Sigmoid colon (tissue), 7 donors: ENCODE data around the gene MYO1G. TPM values are rescaled to one million over a fixed set of nuclear protein-coding genes. Genes with fewer than 3 reads are reported as not detected.
A peak's percentile ranks its signal among the peaks of the same experiment; 100 is the strongest.
"Not testable (repeated sequence)": the region's sequence is repeated elsewhere in the genome, so short reads cannot be mapped to it uniquely, and the experiment has no call there.

ENCODE experiments used
- DNase-seq: peaks from one replicate; pipeline ENCODE4 v3.0.0-alpha.2; 2019
- H3K27ac ChIP-seq, 4 donors: fragments of 200-600 bp; sonication (generic); one replicate each; pipeline ENCODE4 v1.5.1; 2016 to 2019; ENCODE audit warnings: mild to moderate bottlenecking in 1 of 4
- H3K27me3 ChIP-seq, 3 donors: fragments of 200-600 bp; sonication (generic); one replicate each; pipeline ENCODE4 v1.5.1; 2019; ENCODE audit warnings: mild to moderate bottlenecking in 1 of 3
- H3K36me3 ChIP-seq, 4 donors: fragments of 200-600 bp; sonication (generic); one replicate each; pipeline ENCODE4 v1.5.1; 2016 to 2019
- H3K4me1 ChIP-seq, 4 donors: fragments of 200-600 bp; sonication (generic); one replicate each; pipeline ENCODE4 v1.5.1; 2017 to 2019
- H3K4me3 ChIP-seq, 4 donors: fragments of 200-600 bp; sonication (generic); one replicate each; pipeline ENCODE4 v1.5.1; 2017 to 2019; ENCODE audit warnings: mild to moderate bottlenecking in 2 of 4, moderate library complexity in 1 of 4
- H3K9me3 ChIP-seq, 4 donors: fragments of 200-600 bp in 3 of 4; sonication (generic) in 3 of 4; one replicate each; pipeline versions ENCODE4 v1.5.1 to v1.6.1; 2013 to 2019
- EP300 ChIP-seq, 4 donors: sonication (generic); formaldehyde crosslinking; IDR thresholded peaks; one replicate each; pipeline ENCODE4 v1.6.1; 2017; ENCODE audit warnings: antibody characterized with exemption in 4 of 4
- POLR2A ChIP-seq, 2 donors: fragments of 450-650 bp; IDR thresholded peaks; one replicate each; pipeline ENCODE4 v1.6.1; 2016; ENCODE audit warnings: antibody characterized with exemption in 2 of 2, mild to moderate bottlenecking in 2 of 2, moderate library complexity in 2 of 2
- POLR2AphosphoS5 ChIP-seq, 4 donors: sonication (generic); formaldehyde crosslinking; IDR thresholded peaks; one replicate each; pipeline ENCODE4 v1.6.1; 2017; ENCODE audit warnings: antibody characterized with exemption in 4 of 4
- WGBS, 2 donors: extraction: QIAGEN DNeasy Blood & Tissue Kit; methylation state at CpG; one replicate each; pipeline ENCODE4 v1.1.7; 2013; 5-methylcytosine and 5-hydroxymethylcytosine counted together
- intact Hi-C: fragments of 100-400 bp; cut with DNase I; formaldehyde crosslinking; loops from one replicate; pipeline ENCODE4 v1.15.1; 2023
- polyA plus RNA-seq, 3 donors: library from polyadenylated mRNA; stranded (reverse); fragments of 200-250 nt; gene quantifications; one replicate each; pipeline ENCODE4 v1.2.3, GENCODE V29; 2013
- total RNA-seq, 4 donors: library from RNA; depleted of rRNA; stranded (reverse); fragments of >200 nt; gene quantifications; one replicate each; pipeline ENCODE4 v1.1.0, GENCODE V29; 2016
- TF ChIP-seq, protein P1 (sequence below), 4 experiments: fragments of 450-650 bp in 3 of 4; fragments of 200-600 bp in 1 of 4; IDR thresholded peaks; one replicate each; pipeline ENCODE4 v1.5.1; 2016 to 2019; ENCODE audit warnings: antibody characterized with exemption in 4 of 4, mild to moderate bottlenecking in 3 of 4, moderate library complexity in 2 of 4
- donor health status: healthy with polysubstance abuse.
- donor health status: Bipolar disorder and iron deficiency.
- donor health status: healthy.

MYO1G gene
- total and polyA plus RNA-seq, 7 donors: 1.1 to 19.5 (median 2.4) TPM

DNA sequence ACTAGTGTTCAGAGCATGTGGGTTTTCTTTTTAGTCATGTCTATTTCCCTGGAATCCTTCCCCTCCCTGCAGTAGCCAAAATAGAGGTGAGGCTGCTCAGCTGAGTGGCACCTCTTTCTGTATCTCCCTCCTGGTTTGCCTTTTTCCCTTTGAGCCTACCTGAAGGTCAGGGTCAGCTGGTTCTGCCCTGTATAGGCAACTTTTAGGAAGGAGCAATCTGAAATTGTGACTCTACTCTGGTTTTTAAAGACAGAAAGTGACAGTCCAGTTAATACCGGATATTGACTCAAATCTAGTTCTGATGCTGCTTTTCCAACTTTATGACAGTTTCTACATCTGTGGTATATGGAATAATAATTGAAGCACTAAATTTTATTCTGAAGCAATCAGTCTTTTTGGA lies 47.2 kb upstream of the MYO1G start:
- DNase-seq: no peak
- Histone ChIP-seq H3K27ac (no peak overlapping the region), H3K9me3 (no peaks in the 10 kb centered on the region), H3K4me3 (no peak overlapping the region), H3K27me3 (no peaks in the 10 kb centered on the region), H3K4me1 (peaks cover 0 to 7% (median 0%) of the 10 kb centered on the region in 4 donors), H3K36me3 (peaks cover 0 to 21% (median 7%) of the 10 kb centered on the region in 4 donors)
- intact Hi-C loops: no loop called here
- 91 to 94% methylated on average over 1 of the region's 1 CpG for WGBS, 2 donors
- TF ChIP-seq POLR2A (IDR thresholded peaks at IDR 0.05): no peak
- TF ChIP-seq EP300 (IDR thresholded peaks at IDR 0.05): no peak
- TF ChIP-seq, protein P1, sequence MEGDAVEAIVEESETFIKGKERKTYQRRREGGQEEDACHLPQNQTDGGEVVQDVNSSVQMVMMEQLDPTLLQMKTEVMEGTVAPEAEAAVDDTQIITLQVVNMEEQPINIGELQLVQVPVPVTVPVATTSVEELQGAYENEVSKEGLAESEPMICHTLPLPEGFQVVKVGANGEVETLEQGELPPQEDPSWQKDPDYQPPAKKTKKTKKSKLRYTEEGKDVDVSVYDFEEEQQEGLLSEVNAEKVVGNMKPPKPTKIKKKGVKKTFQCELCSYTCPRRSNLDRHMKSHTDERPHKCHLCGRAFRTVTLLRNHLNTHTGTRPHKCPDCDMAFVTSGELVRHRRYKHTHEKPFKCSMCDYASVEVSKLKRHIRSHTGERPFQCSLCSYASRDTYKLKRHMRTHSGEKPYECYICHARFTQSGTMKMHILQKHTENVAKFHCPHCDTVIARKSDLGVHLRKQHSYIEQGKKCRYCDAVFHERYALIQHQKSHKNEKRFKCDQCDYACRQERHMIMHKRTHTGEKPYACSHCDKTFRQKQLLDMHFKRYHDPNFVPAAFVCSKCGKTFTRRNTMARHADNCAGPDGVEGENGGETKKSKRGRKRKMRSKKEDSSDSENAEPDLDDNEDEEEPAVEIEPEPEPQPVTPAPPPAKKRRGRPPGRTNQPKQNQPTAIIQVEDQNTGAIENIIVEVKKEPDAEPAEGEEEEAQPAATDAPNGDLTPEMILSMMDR (IDR thresholded peaks at IDR 0.05): no peak
- no peak for TF ChIP-seq POLR2AphosphoS5 (IDR thresholded peaks at IDR 0.05)

DNA sequence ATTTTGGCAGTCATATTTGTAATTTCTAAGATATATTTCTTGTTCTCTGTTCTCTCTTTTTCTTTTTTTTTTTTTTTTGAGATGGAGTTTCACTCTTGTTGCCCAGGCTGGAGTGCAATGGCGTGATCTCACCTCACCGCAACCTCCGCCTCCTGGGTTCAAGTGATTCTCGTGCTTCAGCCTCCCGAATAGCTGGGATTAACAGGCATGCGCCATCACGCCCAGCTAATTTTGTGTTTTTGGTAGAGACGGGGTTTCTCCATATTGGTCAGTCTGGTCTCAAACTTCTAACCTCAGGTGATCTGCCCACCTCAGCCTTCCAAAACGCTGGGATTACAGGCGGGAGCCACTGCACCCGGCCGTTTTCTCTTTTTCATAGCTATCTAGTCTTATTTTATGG lies 46.7 kb upstream of the MYO1G start:
- H3K27ac ChIP-seq, intact Hi-C loops, H3K9me3 ChIP-seq, DNase-seq, H3K4me3 ChIP-seq, H3K27me3 ChIP-seq: not testable (repeated sequence)
- Histone ChIP-seq H3K36me3 (peaks cover 0 to 21% (median 7%) of the 10 kb centered on the region in 4 donors), H3K4me1 (peaks cover 0 to 10% (median 0%) of the 10 kb centered on the region in 4 donors)
- WGBS, 2 donors: 95 to 96% methylated on average over 12 of the region's 12 CpGs

DNA sequence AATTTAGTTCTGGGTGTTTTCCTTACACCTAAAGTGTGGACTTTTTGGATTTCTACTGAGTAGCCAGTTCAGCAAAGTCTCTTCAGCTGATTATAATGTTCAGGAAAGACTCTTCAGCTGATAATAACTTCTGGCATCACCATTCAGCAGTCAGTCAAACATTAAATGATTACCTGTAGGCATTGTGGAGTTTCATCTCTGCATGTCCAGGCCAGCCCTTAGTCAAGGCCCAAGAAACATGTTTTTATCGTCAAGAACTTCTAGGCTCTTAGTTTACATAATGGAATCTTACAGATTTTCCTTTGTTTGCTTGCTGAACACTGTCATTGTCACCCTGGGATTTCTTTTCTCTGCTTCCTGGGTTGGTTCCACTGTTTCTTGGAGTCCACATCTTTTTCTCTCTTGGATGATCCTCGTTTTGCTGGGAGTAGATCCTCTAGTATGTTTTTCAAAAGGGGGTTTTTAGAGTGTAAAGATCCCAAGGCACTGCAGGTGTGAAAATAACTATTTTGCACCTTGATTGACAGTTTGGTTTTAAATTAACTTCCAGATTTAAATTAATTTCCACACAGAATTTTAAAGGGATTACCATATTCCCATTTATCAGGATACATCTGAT lies 45.4 kb upstream of the MYO1G start:
- no peaks in the 10 kb centered on the region for H3K27me3 ChIP-seq
- no peak overlapping the region for H3K4me3 ChIP-seq
- DNase-seq: no peak
- H3K4me1 ChIP-seq: peaks cover 0 to 10% (median 0%) of the 10 kb centered on the region in 4 donors
- H3K9me3 ChIP-seq: no peaks in the 10 kb centered on the region
- WGBS, 2 donors: 94 to 97% methylated on average over 2 of the region's 2 CpGs
- TF ChIP-seq POLR2AphosphoS5 (IDR thresholded peaks at IDR 0.05): no peak
- no peak for TF ChIP-seq EP300 (IDR thresholded peaks at IDR 0.05)
- TF ChIP-seq, protein P1 (IDR thresholded peaks at IDR 0.05): no peak
- TF ChIP-seq POLR2A (IDR thresholded peaks at IDR 0.05): no peak
- peaks cover 0 to 21% (median 7%) of the 10 kb centered on the region in 4 donors for H3K36me3 ChIP-seq
- H3K27ac ChIP-seq: no peak overlapping the region
- intact Hi-C loops: no loop called here

DNA sequence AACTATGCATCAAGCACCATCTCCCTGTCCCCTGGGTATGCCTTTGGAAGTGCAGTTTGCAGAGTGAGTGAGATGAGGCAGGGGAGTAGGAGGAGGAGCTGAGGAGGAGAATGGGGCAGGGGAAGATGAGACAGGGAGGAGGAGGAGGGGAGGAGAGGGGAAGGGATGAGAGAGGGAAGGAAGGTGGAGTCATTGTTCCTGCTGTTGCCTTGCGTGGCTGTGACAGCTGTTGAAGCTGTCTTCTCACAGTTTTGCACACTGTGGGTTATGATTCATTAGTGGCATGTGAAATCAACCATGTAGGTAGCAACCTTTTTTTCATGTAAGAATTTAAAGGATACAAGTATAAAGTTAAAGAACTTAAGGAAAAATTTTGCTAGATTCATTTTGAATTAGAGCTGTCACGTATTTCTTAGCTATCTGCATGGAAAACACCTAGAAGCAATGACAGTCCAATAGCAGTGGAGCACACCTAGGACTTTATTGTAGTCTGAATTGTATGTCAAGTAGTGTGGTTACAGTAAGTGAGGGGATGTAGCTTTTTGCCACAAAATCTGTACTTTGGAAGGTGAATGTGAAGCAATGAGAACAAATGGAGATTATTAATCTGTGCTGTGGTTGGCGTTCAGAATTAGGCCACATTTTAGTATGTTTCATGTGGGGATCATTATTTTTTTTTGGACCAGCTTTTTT lies 42.9 kb upstream of the MYO1G start:
- no peak for TF ChIP-seq EP300 (IDR thresholded peaks at IDR 0.05)
- TF ChIP-seq, protein P1 (IDR thresholded peaks at IDR 0.05): no peak
- no peak for TF ChIP-seq POLR2AphosphoS5 (IDR thresholded peaks at IDR 0.05)
- TF ChIP-seq POLR2A (IDR thresholded peaks at IDR 0.05): no peak
- WGBS, 2 donors: 78 to 80% methylated on average over 3 of the region's 3 CpGs
- Histone ChIP-seq H3K27me3 (no peaks in the 10 kb centered on the region), H3K9me3 (no peaks in the 10 kb centered on the region), H3K27ac (no peak overlapping the region), H3K4me3 (no peak overlapping the region), H3K4me1 (peaks cover 0 to 10% (median 0%) of the 10 kb centered on the region in 4 donors), H3K36me3 (peaks cover 0 to 1% (median under 1%) of the 10 kb centered on the region in 4 donors)
- intact Hi-C loops: no loop called here
- DNase-seq: no peak

DNA sequence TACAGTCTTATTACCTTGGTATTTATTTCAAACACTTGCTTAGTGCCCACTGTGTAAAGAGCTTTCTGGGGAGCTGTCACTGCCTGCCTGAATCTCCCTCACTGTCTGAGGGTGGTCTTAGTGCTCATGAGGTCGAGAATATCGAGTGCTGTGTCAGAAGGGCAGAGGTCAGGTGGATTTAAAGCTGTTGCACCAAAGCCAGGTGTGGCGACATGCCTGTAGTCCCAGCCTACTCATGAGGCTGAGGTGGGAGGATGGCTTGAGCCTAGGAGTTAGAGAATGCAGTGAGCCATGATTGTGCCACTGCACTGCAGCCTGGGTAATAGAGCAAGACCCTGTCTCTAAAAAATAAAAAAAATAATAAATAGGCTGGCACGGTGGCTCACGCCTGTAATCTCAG lies 42.1 kb upstream of the MYO1G start:
- Histone ChIP-seq H3K27me3 (no peaks in the 10 kb centered on the region), H3K9me3 (no peaks in the 10 kb centered on the region), H3K27ac (no peak overlapping the region), H3K36me3 (no peaks in the 10 kb centered on the region), H3K4me1 (peaks cover 0 to 10% (median 0%) of the 10 kb centered on the region in 4 donors), H3K4me3 (no peak overlapping the region)
- TF ChIP-seq POLR2A (IDR thresholded peaks at IDR 0.05): no peak
- TF ChIP-seq POLR2AphosphoS5 (IDR thresholded peaks at IDR 0.05): no peak
- no peak for TF ChIP-seq EP300 (IDR thresholded peaks at IDR 0.05)
- TF ChIP-seq, protein P1 (IDR thresholded peaks at IDR 0.05): no peak
- intact Hi-C loops: no loop called here
- WGBS, 2 donors: 83 to 84% methylated on average over 5 of the region's 5 CpGs
- peak; percentile 24 for DNase-seq
